Ectodermal cell (in vitro differentiated cells): Measurements from ENCODE around the gene MGLL.
"Not testable (repeated sequence)": the region's sequence is repeated elsewhere in the genome, so short reads cannot be mapped to it uniquely, and the experiment has no call there.

Source experiments
- H3K27ac ChIP-seq: 2 replicates; pipeline ENCODE4 v1.7.0; 2013; ENCODE audit warnings: mild to moderate bottlenecking, low read depth, low read length; ENCODE audit not compliant: insufficient read depth, poor library complexity, severe bottlenecking
- H3K27me3 ChIP-seq: 2 replicates; pipeline ENCODE4 v1.7.0; 2013; ENCODE audit warnings: mild to moderate bottlenecking, low read length; ENCODE audit not compliant: insufficient read depth, control insufficient read depth, poor library complexity, severe bottlenecking
- H3K36me3 ChIP-seq: one replicate; pipeline ENCODE4 v1.7.0; 2013; ENCODE audit warnings: low read length; ENCODE audit not compliant: control insufficient read depth, insufficient read depth
- H3K4me1 ChIP-seq: one replicate; pipeline ENCODE4 v1.7.0; 2013; ENCODE audit warnings: low read length; ENCODE audit not compliant: control insufficient read depth, insufficient read depth
- H3K4me3 ChIP-seq: 2 replicates; pipeline ENCODE4 v1.7.0; 2013; ENCODE audit warnings: low read depth, low read length, control low read depth; ENCODE audit not compliant: insufficient read depth
- H3K9me3 ChIP-seq: 2 replicates; pipeline ENCODE4 v1.7.0; 2013; ENCODE audit warnings: mild to moderate bottlenecking, low read length, moderate library complexity; ENCODE audit not compliant: control insufficient read depth
- WGBS, 2 experiments: methylation state at CpG; one replicate each; pipeline ENCODE4 v1.1.7; 2013; ENCODE audit warnings: missing lambda C conversion rate in 2 of 2; 5-methylcytosine and 5-hydroxymethylcytosine counted together

MGLL gene

GRCh38 chr3:127711021-127711695 lies 111.2 kb downstream of the MGLL start:
- H3K9me3 ChIP-seq = no peaks in the 10 kb centered on the region
- H3K36me3 ChIP-seq = no peaks in the 10 kb centered on the region
- 81 to 83% methylated on average over 14 of the region's 14 CpGs for WGBS, 2 experiments
- H3K4me3 ChIP-seq = no peak overlapping the region
- H3K4me1 ChIP-seq = peaks cover 8% of the 10 kb centered on the region
- H3K27ac ChIP-seq = no peak overlapping the region
- H3K27me3 ChIP-seq = no peaks in the 10 kb centered on the region

- H3K27ac ChIP-seq = no peak overlapping the region
- 91 to 93% methylated on average over 18 of the region's 18 CpGs for WGBS, 2 experiments
- H3K4me3 ChIP-seq = no peak overlapping the region
- no peaks in the 10 kb centered on the region for H3K9me3 ChIP-seq
- no peaks in the 10 kb centered on the region for H3K27me3 ChIP-seq
- no peaks in the 10 kb centered on the region for H3K36me3 ChIP-seq
- H3K4me1 ChIP-seq = peaks cover 8% of the 10 kb centered on the region
Observed at GRCh38 chr3:127710155-127710941, 112.0 kb downstream of the MGLL start.

- H3K4me3 ChIP-seq = no peak overlapping the region
- H3K27ac ChIP-seq = no peak overlapping the region
- H3K36me3 ChIP-seq = no peaks in the 10 kb centered on the region
- H3K4me1 ChIP-seq = peaks cover 8% of the 10 kb centered on the region
- H3K9me3 ChIP-seq = no peaks in the 10 kb centered on the region
- no peaks in the 10 kb centered on the region for H3K27me3 ChIP-seq
- WGBS, 2 experiments = 81 to 82% methylated on average over 3 of the region's 3 CpGs
Observed at GRCh38 chr3:127709320-127710060, 112.8 kb downstream of the MGLL start.

- Histone ChIP-seq H3K4me3 (no peak overlapping the region), H3K4me1 (peaks cover 8% of the 10 kb centered on the region), H3K9me3 (no peaks in the 10 kb centered on the region), H3K27ac (no peak overlapping the region), H3K27me3 (no peaks in the 10 kb centered on the region), H3K36me3 (no peaks in the 10 kb centered on the region)
- WGBS, 2 experiments = 71 to 94% methylated on average over 1 to 2 of the region's 2 CpGs
Observed at GRCh38 chr3:127708837-127709236, 113.5 kb downstream of the MGLL start.

- peaks cover 8% of the 10 kb centered on the region for H3K4me1 ChIP-seq
- no peaks in the 10 kb centered on the region for H3K27me3 ChIP-seq
- no peak overlapping the region for H3K4me3 ChIP-seq
- no peaks in the 10 kb centered on the region for H3K9me3 ChIP-seq
- no peak overlapping the region for H3K27ac ChIP-seq
- H3K36me3 ChIP-seq = no peaks in the 10 kb centered on the region
- WGBS, 2 experiments = 67% methylated on average over 13 of the region's 13 CpGs
Observed at GRCh38 chr3:127707851-127708411, 114.4 kb downstream of the MGLL start.

GRCh38 chr3:127706785-127707351 lies 115.4 kb downstream of the MGLL start:
- no peaks in the 10 kb centered on the region for H3K27me3 ChIP-seq
- no peak overlapping the region for H3K27ac ChIP-seq
- no peaks in the 10 kb centered on the region for H3K9me3 ChIP-seq
- H3K4me3 ChIP-seq = no peak overlapping the region
- 91 to 94% methylated on average over 16 of the region's 16 CpGs for WGBS, 2 experiments
- peaks cover 8% of the 10 kb centered on the region for H3K4me1 ChIP-seq
- no peaks in the 10 kb centered on the region for H3K36me3 ChIP-seq

- 90 to 94% methylated on average over 7 of the region's 7 CpGs for WGBS, 2 experiments
- no peaks in the 10 kb centered on the region for H3K36me3 ChIP-seq
- no peak overlapping the region for H3K4me3 ChIP-seq
- peaks cover 8% of the 10 kb centered on the region for H3K4me1 ChIP-seq
- no peak overlapping the region for H3K27ac ChIP-seq
- no peaks in the 10 kb centered on the region for H3K9me3 ChIP-seq
- no peaks in the 10 kb centered on the region for H3K27me3 ChIP-seq
Observed at GRCh38 chr3:127706312-127706711, 116.0 kb downstream of the MGLL start.

GRCh38 chr3:127704840-127705239 lies 117.5 kb downstream of the MGLL start:
- H3K36me3 ChIP-seq, H3K4me3 ChIP-seq, H3K9me3 ChIP-seq, H3K27ac ChIP-seq, H3K4me1 ChIP-seq, H3K27me3 ChIP-seq: not testable (repeated sequence)
- 85 to 92% methylated on average over 2 to 3 of the region's 4 CpGs for WGBS, 2 experiments

- no peaks in the 10 kb centered on the region for H3K9me3 ChIP-seq
- H3K4me1 ChIP-seq = no peaks in the 10 kb centered on the region
- 88 to 89% methylated on average over 4 of the region's 4 CpGs for WGBS, 2 experiments
- H3K36me3 ChIP-seq = no peaks in the 10 kb centered on the region
- no peak overlapping the region for H3K4me3 ChIP-seq
- no peak overlapping the region for H3K27ac ChIP-seq
- no peaks in the 10 kb centered on the region for H3K27me3 ChIP-seq
Observed at GRCh38 chr3:127702151-127702578, 120.2 kb downstream of the MGLL start.
